ENCODE measurements around the gene ZNF615.

DNA sequence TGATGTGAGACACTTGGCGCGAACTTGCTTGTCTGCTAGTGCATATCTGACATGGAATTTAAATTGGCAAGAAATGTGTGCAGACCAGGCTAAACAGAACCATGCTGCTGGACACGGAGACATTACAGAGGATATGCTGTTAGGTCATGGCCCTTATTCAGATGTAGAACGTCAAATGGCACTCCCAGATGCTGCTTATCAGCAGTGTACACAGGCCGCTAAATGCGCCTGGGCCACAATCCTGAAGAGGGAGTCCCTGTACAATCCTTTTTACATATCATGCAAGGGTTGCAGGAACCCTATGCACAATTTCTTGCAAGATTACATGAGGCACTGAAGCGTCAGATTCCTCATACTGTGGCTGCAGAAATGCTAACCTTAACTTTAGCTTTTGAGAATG, 30.7 kb downstream of the ZNF615 start:
- TF ChIP-seq POLR2A (IDR thresholded peaks at IDR 0.05; ENCODE audit: low read depth, low read length), result no peak
- TF ChIP-seq TAF1 (IDR thresholded peaks at IDR 0.05; ENCODE audit: borderline replicate concordance, low read depth, low read length), result no peak

Data from GM12892 (cell line).